NCI-H1048 (cell line): Measurements from ENCODE around the gene TF.
"Not testable (repeated sequence)": the region's sequence is repeated elsewhere in the genome, so short reads cannot be mapped to it uniquely, and the experiment has no call there.

Experiments used
- DNase-seq: peaks from one replicate; lab custom pipeline; 2025; lab: John Stamatoyannopoulos, UW

The TF gene

DNA sequence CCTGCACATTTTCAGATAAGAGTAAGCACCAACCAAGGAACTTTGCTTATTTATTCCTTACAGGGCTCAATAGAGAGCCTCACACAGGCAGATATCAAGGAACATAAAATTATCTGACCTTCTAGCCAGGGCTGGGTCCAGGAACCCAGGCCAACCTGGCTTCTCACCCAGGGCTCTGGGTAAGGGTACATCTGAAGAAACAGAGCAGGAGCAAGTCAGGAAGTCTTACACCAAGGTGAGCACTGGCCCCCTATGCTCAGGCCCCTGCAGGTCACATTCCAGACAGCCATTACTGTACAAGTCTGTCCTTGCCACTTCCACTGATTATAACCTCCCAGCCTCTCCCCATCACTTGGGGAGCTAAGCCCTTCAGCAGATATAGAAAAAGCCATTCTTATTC lies 19.1 kb downstream of the TF start:
- DNase-seq: no peak

DNA sequence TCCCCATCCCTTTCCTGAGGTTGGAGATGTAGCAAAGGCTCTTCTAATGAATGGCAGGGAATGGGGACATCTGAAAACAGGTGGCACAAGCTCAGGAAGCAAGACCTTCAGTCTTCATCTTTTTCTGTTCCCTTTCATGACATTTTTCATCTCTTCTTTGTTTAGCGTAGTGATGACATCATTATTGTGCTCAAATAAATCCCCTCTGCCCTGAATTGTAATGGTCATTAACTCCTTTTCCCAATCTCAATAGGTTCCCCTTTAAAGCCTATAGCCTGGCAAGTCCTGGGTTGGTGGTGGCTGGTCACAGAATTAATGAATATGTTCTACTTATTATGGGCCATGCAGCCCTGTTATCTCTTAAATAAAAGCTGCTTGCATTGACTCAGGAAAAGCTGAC lies 21.4 kb downstream of the TF start:
- DNase-seq: no peak

- no peak for DNase-seq
Measured at GRCh38 chr3:133769536-133769935, 23.3 kb downstream of the TF start.

- DNase-seq: no peak
Measured at GRCh38 chr3:133773732-133774131, 27.5 kb downstream of the TF start.

DNA sequence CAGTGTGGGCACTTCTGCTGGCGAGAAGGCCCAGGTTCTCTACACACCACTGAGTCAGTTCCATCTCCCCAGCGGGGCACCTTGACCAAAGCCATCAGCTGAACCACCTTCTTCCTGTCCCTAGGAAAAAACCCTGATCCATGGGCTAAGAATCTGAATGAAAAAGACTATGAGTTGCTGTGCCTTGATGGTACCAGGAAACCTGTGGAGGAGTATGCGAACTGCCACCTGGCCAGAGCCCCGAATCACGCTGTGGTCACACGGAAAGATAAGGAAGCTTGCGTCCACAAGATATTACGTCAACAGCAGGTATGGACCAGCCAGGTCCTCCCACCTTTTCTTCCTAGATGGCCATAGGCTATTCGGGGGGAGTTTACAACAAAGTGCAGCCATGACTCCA lies 29.1 kb downstream of the TF start:
- no peak for DNase-seq

DNA sequence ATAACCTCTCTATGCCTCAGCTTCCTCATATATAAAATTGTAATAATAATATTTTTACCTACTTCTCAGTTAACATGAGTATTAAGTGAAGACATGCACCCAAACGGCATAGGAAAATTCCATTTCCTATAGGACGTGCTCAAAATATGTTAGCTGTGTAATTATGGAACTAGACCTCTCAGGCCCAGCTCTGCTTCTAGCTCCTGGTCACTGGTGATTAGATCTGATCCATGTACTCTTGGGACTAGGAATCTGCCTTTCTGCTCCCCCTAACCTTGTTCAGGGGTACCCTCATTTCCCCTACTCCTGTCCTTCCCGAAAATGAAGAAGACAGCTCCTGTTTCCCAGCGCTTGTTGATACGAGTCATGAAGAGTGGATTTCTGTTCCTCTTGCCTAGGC lies 29.6 kb downstream of the TF start:
- no peak for DNase-seq

DNA sequence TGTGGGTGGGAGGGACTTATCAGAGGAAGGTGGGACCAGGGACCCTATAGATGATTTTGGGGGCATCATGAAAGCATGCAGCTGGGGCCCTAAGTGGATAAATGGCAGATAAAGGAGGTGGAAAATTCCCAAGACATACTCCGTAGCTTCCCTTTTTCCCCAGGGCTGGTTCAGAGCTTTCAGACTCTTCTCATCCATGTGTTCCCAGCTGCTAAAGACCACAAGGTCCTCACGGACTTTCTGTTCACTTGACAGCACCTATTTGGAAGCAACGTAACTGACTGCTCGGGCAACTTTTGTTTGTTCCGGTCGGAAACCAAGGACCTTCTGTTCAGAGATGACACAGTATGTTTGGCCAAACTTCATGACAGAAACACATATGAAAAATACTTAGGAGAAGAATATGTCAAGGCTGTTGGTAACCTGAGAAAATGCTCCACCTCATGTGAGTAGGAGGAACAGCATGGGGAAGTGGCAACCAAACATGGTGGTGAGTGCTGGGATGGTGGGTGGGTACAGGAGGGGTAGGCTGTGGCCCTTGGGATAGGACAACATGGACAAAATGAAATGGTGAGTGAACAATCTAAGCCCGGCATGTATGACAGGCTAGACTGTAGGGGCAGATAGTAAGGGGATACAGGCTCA lies 30.7 kb downstream of the TF start:
- DNase-seq: no peak

DNA sequence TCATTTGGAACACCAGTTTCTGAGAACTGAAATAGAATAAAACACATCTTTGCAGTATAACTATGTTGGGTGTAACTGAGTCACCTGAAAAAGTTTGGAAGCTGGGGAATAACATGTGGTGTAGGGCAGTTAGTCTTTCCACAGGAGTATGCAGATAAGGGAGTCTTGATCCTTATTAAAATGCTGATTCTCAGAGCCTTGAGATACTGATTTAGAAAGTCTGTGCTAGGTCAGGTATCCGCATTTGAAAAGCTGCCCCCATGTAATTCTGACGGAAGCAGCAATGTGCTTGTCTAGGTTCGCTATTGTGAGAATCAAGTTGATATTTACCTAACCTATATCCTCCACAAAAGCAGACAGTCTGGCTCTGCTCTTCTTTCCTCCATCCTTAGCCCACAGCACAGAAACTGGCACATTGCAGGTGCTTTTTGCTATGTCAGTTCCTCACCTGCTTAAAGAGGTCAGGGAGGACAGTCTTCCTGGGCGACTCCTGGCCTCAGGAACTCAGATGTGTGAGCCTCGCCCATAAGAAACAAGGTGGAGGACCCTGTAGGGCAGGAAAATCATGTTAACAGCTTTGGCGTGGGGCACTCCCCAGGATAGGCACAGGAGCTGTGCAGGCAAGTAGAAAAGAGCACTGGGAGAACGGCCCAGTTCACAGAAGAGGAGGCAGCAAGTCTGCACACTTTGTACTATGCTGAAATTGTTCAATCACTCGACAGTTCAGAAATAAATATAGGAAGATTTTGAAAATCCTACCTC lies 31.8 kb downstream of the TF start:
- DNase-seq: no peak

GRCh38 chr3:133779626-133780203 lies 33.5 kb downstream of the TF start:
- DNase-seq: no peak

DNA sequence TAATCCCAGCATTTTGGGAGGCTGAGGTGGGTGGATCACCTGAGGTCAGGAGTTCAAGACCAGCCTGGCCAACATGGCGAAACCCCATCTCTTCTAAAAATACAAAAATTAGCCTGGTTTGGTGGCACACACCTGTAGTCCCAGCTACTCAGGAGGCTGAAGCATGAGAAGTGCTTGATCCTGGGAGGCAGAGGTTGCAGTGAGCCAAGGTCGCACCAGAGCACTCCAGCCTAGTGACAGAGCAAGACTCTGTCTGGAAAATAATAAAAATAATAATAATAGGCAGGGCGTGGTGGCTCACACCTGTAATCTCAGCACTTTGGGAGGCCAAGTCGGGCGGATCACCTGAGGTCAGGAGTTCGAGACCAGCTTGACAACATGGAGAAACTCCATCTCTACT lies 34.6 kb downstream of the TF start:
- not testable (repeated sequence) for DNase-seq

GRCh38 chr3:133781570-133781969 lies 35.4 kb downstream of the TF start:
- DNase-seq: no peak

DNA sequence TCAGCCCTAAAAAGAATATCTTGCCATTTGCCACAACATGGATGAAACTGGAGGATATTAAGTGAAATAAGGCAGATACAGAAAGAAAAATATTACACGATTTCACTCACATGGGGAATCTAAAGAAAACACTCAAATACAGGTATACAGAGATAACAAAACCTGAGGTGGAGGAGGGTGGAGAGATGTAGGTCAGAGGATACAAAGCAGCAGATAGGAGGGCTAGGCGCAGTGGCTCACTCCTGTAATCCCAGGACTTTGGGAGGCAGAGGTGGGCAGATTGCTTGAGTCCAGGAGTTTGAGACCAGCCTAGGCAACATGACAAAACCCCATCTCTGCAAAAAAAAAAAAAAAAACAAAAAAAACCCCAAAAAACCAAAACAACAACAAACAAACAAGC lies 36.3 kb downstream of the TF start:
- DNase-seq: no peak

DNA sequence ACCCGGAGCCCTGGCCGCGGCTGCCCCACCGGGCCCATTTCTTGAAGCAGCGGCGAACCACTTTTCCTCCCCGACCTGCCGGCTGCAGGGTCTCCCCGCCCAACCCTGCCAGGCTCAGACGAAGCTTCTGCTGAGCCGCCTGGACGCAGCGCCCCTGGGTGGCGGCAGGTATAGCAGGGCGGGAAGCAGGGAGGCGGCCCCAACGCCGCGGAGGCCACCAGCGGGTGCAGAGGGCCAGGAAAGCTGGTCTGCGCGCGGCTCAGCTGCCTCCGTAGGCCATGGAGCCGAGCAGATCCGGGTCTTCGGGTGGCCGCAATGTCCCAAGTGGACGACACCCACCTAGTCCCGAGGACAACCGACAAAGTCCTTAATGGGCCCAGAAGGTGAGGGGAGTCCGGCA lies 37.6 kb downstream of the TF start:
- DNase-seq: no peak

DNA sequence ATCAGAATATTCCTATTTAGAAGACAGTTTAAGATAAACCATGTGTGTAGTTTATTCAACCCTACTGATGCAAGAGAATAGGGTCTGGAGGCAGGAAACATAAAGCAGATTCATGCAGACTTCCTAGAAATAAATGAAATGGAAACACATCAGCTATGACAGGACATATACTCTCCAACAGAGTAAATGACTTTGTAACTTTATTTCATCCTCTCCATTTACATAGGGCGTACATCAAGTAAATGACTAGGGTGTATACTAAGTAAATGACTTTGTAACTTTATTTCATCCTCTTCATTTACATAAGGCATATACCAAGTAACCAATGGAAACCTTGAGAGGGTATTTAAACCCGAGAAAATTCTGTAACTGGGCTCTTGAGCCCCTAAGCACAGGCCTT lies 41.8 kb downstream of the TF start:
- DNase-seq: no peak

GRCh38 chr3:133792171-133792763 lies 46.1 kb downstream of the TF start:
- DNase-seq: no peak

GRCh38 chr3:133797396-133798105 lies 51.4 kb downstream of the TF start:
- DNase-seq: no peak

GRCh38 chr3:133799794-133800585 lies 53.8 kb downstream of the TF start:
- no peak for DNase-seq

GRCh38 chr3:133803469-133803868 lies 57.3 kb downstream of the TF start:
- DNase-seq: no peak

DNA sequence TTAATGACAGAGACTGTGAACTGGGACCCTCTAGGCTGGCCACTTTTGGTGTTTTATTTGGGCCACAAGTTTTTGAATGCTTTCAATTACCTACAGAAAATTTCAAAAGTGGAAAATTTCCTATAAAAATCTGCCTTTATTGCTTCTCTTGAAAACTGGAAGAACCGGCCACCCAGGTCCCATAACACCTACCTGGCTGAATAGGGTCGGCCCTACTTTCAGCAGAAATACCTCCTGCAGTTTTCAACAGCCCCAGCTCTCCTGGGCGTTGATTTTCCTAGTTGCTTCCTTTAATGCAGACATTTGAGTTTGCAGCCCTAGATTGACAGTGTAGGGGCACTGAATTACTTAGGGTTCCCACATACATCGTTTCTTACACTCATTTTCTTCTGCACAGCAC lies 58.7 kb downstream of the TF start:
- no peak for DNase-seq

DNA sequence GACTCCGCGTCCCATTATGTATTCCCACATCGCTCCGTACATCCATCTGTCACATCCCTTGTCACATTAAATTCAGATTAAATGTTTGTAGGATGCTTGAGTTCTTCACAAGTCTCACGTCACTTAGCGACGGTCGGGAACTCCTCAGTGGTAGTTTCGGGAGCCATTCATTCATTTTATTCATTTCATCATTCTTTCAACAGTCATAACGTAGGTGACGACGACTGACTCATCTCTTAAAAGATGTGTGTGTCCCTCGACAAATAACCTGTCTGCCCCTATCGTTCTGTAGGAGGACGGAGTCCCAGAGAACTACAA lies 59.1 kb downstream of the TF start:
- DNase-seq: no peak

GRCh38 chr3:133805702-133806475 lies 59.7 kb downstream of the TF start, which contains the start of gene SRPRB:
Gene SRPRB, plus strand, starts transcription at chr3:133805815. Its CDS starts 34 bp downstream, at chr3:133805849.
- peak; percentile 80 for DNase-seq
